Ishikawa (cell line): ENCODE results near the gene LYZ.

ENCODE experiments used
- CEBPB ChIP-seq: IDR thresholded peaks from 2 replicates; pipeline ENCODE4 v1.6.1; 2012
- CREB1 ChIP-seq: IDR thresholded peaks from 2 replicates; pipeline ENCODE4 v1.6.1; 2012; ENCODE audit warnings: low read depth
- EGR1 ChIP-seq: IDR thresholded peaks from 2 replicates; pipeline ENCODE4 v1.6.1; 2012
- EP300 ChIP-seq: IDR thresholded peaks from 2 replicates; pipeline ENCODE4 v1.6.1; 2012; ENCODE audit warnings: borderline replicate concordance
- FOXM1 ChIP-seq: IDR thresholded peaks from 2 replicates; pipeline ENCODE4 v1.6.1; 2012; ENCODE audit warnings: low read depth, borderline replicate concordance
- MAX ChIP-seq: IDR thresholded peaks from 2 replicates; pipeline ENCODE4 v1.6.1; 2012
- NFIC ChIP-seq: IDR thresholded peaks from 2 replicates; pipeline ENCODE4 v1.6.1; 2012
- RAD21 ChIP-seq: IDR thresholded peaks from 2 replicates; pipeline ENCODE4 v1.6.1; 2012; ENCODE audit warnings: low read depth
- REST ChIP-seq: IDR thresholded peaks from 2 replicates; pipeline ENCODE4 v1.6.1; 2012; ENCODE audit warnings: low read depth, mild to moderate bottlenecking
- TAF1 ChIP-seq: IDR thresholded peaks from 2 replicates; pipeline ENCODE4 v1.6.1; 2012; ENCODE audit warnings: low read depth, mild to moderate bottlenecking
- TCF12 ChIP-seq: IDR thresholded peaks from 2 replicates; pipeline ENCODE4 v1.6.1; 2012; ENCODE audit warnings: low read depth
- TEAD4 ChIP-seq: IDR thresholded peaks from 2 replicates; pipeline ENCODE4 v1.6.1; 2012
- USF1 ChIP-seq: IDR thresholded peaks from 2 replicates; pipeline ENCODE4 v1.6.1; 2012
- YY1 ChIP-seq: IDR thresholded peaks from 2 replicates; pipeline ENCODE4 v1.6.1; 2012; ENCODE audit warnings: low read depth
- ZBTB7A ChIP-seq: IDR thresholded peaks from 2 replicates; pipeline ENCODE4 v1.6.1; 2012; ENCODE audit warnings: low read depth

LYZ gene

GRCh38 chr12:69397978-69398377 lies 49.8 kb downstream of the LYZ start:
- TF ChIP-seq EP300, result no peak
- TF ChIP-seq YY1, result no peak
- no peak for TF ChIP-seq ZBTB7A
- no peak for TF ChIP-seq FOXM1
- no peak for TF ChIP-seq CEBPB
- TF ChIP-seq REST, result no peak
- TF ChIP-seq TCF12, result no peak
- no peak for TF ChIP-seq TAF1
- TF ChIP-seq TEAD4, result no peak
- no peak for TF ChIP-seq CREB1
- TF ChIP-seq NFIC, result no peak
- TF ChIP-seq MAX, result no peak
- TF ChIP-seq EGR1, result no peak
- no peak for TF ChIP-seq RAD21
- TF ChIP-seq USF1, result no peak

GRCh38 chr12:69401940-69402339 lies 53.8 kb downstream of the LYZ start:
- TF ChIP-seq TEAD4 (no peak), RAD21 (no peak), NFIC (no peak), YY1 (no peak), EGR1 (no peak), MAX (no peak), USF1 (no peak), EP300 (no peak), CREB1 (no peak), TAF1 (no peak), TCF12 (no peak), CEBPB (no peak), ZBTB7A (no peak), REST (no peak), FOXM1 (no peak)
